ENCODE measurements around the gene PRDM2. TPM values are rescaled to one million over a fixed set of nuclear protein-coding genes. Genes with fewer than 3 reads are reported as not detected.
"Not testable (repeated sequence)": the region's sequence is repeated elsewhere in the genome, so short reads cannot be mapped to it uniquely, and the experiment has no call there.

The PRDM2 gene
- total RNA-seq, 1 donor from 2014 or later, result 46.7 TPM

DNA sequence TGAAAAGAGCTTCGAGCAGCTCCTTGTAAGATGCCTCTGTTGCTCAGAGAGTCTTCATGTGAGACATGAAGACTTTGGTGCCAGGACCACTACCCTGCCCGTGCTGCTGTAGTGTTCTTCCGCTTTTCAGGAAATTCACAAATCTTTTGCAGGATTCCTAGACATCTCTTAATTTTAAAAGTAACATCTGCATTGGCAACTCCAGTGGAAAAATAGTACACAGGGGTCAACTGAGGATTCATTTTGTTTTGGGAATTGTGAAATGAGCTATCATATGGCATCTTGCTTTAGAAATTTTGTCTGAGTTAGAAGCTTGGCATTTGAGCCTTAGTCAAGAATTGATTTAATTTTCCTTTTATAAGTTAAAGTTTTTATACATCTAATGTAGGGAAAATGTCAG lies 7.2 kb downstream of the PRDM2 start:
- intact Hi-C loops (cut with DNase I), result no loop called here
- Histone ChIP-seq H3K9me3 (no peaks in the 10 kb centered on the region), H3K27me3 (no peaks in the 10 kb centered on the region), H3K4me3 (no peak overlapping the region), H3K4me1 (no peaks in the 10 kb centered on the region), H3K36me3 (no peaks in the 10 kb centered on the region), H3K27ac (no peak overlapping the region)
- DNase-seq (no peak), ATAC-seq (no peak)
- TF ChIP-seq CTCF (IDR thresholded peaks at IDR 0.05), result no peak

DNA sequence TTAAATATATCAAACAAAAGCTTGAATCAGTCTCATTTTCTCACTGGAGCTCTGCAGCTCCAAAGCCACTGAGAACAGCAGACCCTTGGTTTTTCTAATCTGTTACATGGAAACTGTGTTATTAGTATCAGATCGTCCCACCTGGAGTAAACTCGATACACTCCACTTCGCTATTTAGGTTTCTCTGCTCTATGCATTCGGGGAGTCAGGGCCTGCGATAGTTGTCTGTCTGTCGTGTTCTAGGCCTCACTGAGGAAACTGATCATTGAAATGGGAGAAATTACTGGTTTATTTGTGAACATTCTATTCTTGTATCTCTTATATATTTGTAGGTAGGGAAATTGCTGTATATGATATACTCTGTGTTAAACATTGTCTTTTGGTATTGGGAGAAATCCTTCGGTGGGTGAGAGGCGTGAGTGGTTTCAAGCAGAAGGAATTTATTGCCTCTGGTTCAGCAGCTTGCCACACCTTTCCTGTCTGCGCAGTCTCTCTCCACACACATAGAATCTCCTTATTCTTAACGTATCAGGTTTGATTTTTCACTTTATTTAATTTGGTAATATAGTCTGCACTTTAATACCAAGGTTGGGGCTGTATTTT lies 8.5 kb downstream of the PRDM2 start:
- Histone ChIP-seq H3K36me3 (no peaks in the 10 kb centered on the region), H3K4me3 (no peak overlapping the region), H3K9me3 (no peaks in the 10 kb centered on the region), H3K4me1 (no peaks in the 10 kb centered on the region), H3K27ac (no peak overlapping the region), H3K27me3 (no peaks in the 10 kb centered on the region)
- ATAC-seq (no peak), DNase-seq (no peak)
- intact Hi-C loops (cut with DNase I), result no loop called here
- no peak for TF ChIP-seq CTCF (IDR thresholded peaks at IDR 0.05)

GRCh38 chr1:13710086-13710485 lies 10.1 kb downstream of the PRDM2 start:
- DNase-seq (no peak), ATAC-seq (no peak)
- no peak overlapping the region for H3K27ac ChIP-seq
- no peak for TF ChIP-seq CTCF (IDR thresholded peaks at IDR 0.05)
- intact Hi-C loops (cut with DNase I), result no loop called here
- H3K4me3 ChIP-seq, result no peak overlapping the region
- no peaks in the 10 kb centered on the region for H3K36me3 ChIP-seq
- no peaks in the 10 kb centered on the region for H3K27me3 ChIP-seq
- H3K9me3 ChIP-seq, result no peaks in the 10 kb centered on the region
- H3K4me1 ChIP-seq, result no peaks in the 10 kb centered on the region

DNA sequence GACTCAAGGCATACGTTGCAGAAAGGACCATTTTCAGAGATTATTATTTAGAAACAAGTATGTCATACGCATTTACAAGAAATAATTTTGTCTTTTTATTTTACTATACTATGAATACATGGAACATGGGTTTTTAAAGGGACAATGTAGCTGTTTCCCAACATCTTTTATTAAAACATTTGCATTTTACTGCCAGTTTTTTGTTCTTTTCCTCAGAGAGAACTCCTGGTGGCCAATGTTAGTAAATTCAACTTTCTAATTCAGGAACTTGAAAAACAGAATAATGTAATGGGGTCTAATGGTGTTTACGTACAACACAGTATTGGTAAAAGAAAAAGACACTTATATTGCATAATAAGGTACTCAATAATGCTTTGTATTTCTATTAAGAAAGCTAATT lies 14.9 kb downstream of the PRDM2 start:
- intact Hi-C loops (cut with DNase I), result no loop called here
- H3K9me3 ChIP-seq, result no peaks in the 10 kb centered on the region
- no peaks in the 10 kb centered on the region for H3K27me3 ChIP-seq
- H3K36me3 ChIP-seq, result no peaks in the 10 kb centered on the region
- H3K4me1 ChIP-seq, result no peaks in the 10 kb centered on the region
- DNase-seq (no peak), ATAC-seq (no peak)
- no peak for TF ChIP-seq CTCF (IDR thresholded peaks at IDR 0.05)
- no peak overlapping the region for H3K4me3 ChIP-seq
- no peak overlapping the region for H3K27ac ChIP-seq

GRCh38 chr1:13715616-13716287 lies 15.8 kb downstream of the PRDM2 start:
- DNase-seq; intact Hi-C loops (cut with DNase I); ATAC-seq: not testable (repeated sequence)

GRCh38 chr1:13722808-13723360 lies 22.9 kb downstream of the PRDM2 start:
- no peaks in the 10 kb centered on the region for H3K4me1 ChIP-seq
- DNase-seq (no peak), ATAC-seq (no peak)
- no peak for TF ChIP-seq CTCF (IDR thresholded peaks at IDR 0.05)
- H3K27ac ChIP-seq, result no peak overlapping the region
- H3K27me3 ChIP-seq, result no peaks in the 10 kb centered on the region
- H3K36me3 ChIP-seq, result no peaks in the 10 kb centered on the region
- no peaks in the 10 kb centered on the region for H3K9me3 ChIP-seq
- no peak overlapping the region for H3K4me3 ChIP-seq
- intact Hi-C loops (cut with DNase I), result no loop called here

More at GRCh38 chr1:13715616-13716287, 15.8 kb downstream of the PRDM2 start:
- not testable (repeated sequence) for H3K36me3 ChIP-seq, H3K27me3 ChIP-seq, H3K9me3 ChIP-seq, H3K4me1 ChIP-seq, H3K27ac ChIP-seq, H3K4me3 ChIP-seq

All from upper lobe of right lung (tissue), 1 donor.